OCI-LY7 (cell line): ENCODE measurements around the gene SLC5A4. TPM values are rescaled to one million over a fixed set of nuclear protein-coding genes. Genes with fewer than 3 reads are reported as not detected.
"Not testable (repeated sequence)": the region's sequence is repeated elsewhere in the genome, so short reads cannot be mapped to it uniquely, and the experiment has no call there.

Experiments
- BruUV-seq: library from RNA; stranded (reverse); fragments of 400-500 nt; replicated peaks from 2 replicates; lab custom pipeline; 2021; lab: Mats Ljungman, UMichigan
- CTCF ChIA-PET: fragments of 300-600 bp; sonication (Branson Sonifier 250); formaldehyde crosslinking; loops from one replicate; lab custom pipeline; 2022; ENCODE audit warnings: antibody characterized with exemption; ENCODE audit not compliant: unreplicated experiment; lab: Charles Lee
- POLR2A ChIA-PET: fragments of 300-600 bp; sonication (Branson Sonifier 250); formaldehyde crosslinking; loops from one replicate; lab custom pipeline; 2022; ENCODE audit warnings: antibody characterized with exemption; lab: Charles Lee
- DNase-seq: peaks from one replicate; pipeline ENCODE4 v3.0.0-alpha.2; 2015; ENCODE audit warnings: low spot score
- H2AFZ ChIP-seq: fragments of 200-600 bp; sonication (generic), shearing (Covaris generic); 2 replicates; pipeline ENCODE4 v1.6.1; 2014; ENCODE audit warnings: mild to moderate bottlenecking, antibody characterized with exemption, low read length, moderate library complexity
- H3K27ac ChIP-seq: fragments of 200-600 bp; sonication (generic); 2 replicates; pipeline ENCODE4 v1.5.1; 2014; ENCODE audit warnings: mixed run types, low read depth, mild to moderate bottlenecking, moderate library complexity, low read length, inconsistent platforms; ENCODE audit not compliant: poor library complexity, severe bottlenecking
- H3K36me3 ChIP-seq: fragments of 200-600 bp; sonication (generic); 2 replicates; pipeline ENCODE4 v1.6.1; 2014; ENCODE audit warnings: mild to moderate bottlenecking, antibody characterized with exemption, low read length, moderate library complexity, mixed read lengths; ENCODE audit not compliant: insufficient read depth
- H3K4me1 ChIP-seq: fragments of 200-600 bp; sonication (generic); 2 replicates; pipeline ENCODE4 v1.5.1; 2014; ENCODE audit warnings: mild to moderate bottlenecking, low read length; ENCODE audit not compliant: insufficient read depth, poor library complexity, severe bottlenecking
- H3K4me2 ChIP-seq: fragments of 200-600 bp; sonication (generic); 2 replicates; pipeline ENCODE4 v1.6.1; 2014; ENCODE audit warnings: mild to moderate bottlenecking, low read length
- H3K4me3 ChIP-seq: fragments of 200-600 bp; sonication (generic); 2 replicates; pipeline ENCODE4 v1.5.1; 2014; ENCODE audit warnings: mild to moderate bottlenecking, low read depth, low read length; ENCODE audit not compliant: poor library complexity, severe bottlenecking
- H3K79me2 ChIP-seq: fragments of 200-600 bp; sonication (generic); 2 replicates; pipeline ENCODE4 v1.6.1; 2016; ENCODE audit warnings: low read depth, mild to moderate bottlenecking, low read length, moderate library complexity, mixed read lengths; ENCODE audit not compliant: insufficient read depth
- H3K9me2 ChIP-seq: fragments of 200-600 bp; sonication (generic); 2 replicates; pipeline ENCODE4 v1.6.1; 2016; ENCODE audit warnings: mild to moderate bottlenecking, low read length, mixed read lengths; ENCODE audit not compliant: insufficient read depth
- H3K9me3 ChIP-seq: fragments of 200-600 bp; sonication (generic); 2 replicates; pipeline ENCODE4 v1.6.1; 2014; ENCODE audit warnings: mild to moderate bottlenecking, mixed run types, low read length, mixed read lengths
- H4K20me1 ChIP-seq: fragments of 200-600 bp; sonication (generic); 2 replicates; pipeline ENCODE4 v1.6.1; 2014; ENCODE audit warnings: mild to moderate bottlenecking, antibody characterized with exemption, low read length, moderate library complexity, mixed read lengths; ENCODE audit not compliant: insufficient read depth
- EZH2phosphoT487 ChIP-seq: fragments of 200-600 bp; sonication (generic); IDR thresholded peaks from 2 replicates; pipeline ENCODE4 v1.6.1; 2018; ENCODE audit warnings: low read depth, borderline replicate concordance, mild to moderate bottlenecking, mixed run types, antibody characterized with exemption, low read length, moderate library complexity, mixed read lengths
- intact Hi-C: fragments of 100-400 bp; cut with micrococcal nuclease; formaldehyde crosslinking; loops from one replicate; pipeline ENCODE4 v1.10.0; 2022; ENCODE audit not compliant: unreplicated experiment
- total RNA-seq, 2 experiments: library from RNA; depleted of rRNA in 1 of 2; stranded (reverse); fragments of >200 nt in 1 of 2; shearing (Covaris generic) in 1 of 2; gene quantifications; 2 replicates each; pipeline ENCODE4 v1.2.3, GENCODE V29; 2014 to 2022
- TF ChIP-seq, protein P1 (sequence below): fragments of 200-600 bp; sonication (generic); conservative IDR thresholded peaks from 2 replicates; pipeline ENCODE4 v1.5.1; 2014; ENCODE audit warnings: mild to moderate bottlenecking, antibody characterized with exemption, low read length, moderate library complexity, mixed read lengths

Gene SLC5A4
- total RNA-seq, 2 experiments from 2014 or later = not detected

DNA sequence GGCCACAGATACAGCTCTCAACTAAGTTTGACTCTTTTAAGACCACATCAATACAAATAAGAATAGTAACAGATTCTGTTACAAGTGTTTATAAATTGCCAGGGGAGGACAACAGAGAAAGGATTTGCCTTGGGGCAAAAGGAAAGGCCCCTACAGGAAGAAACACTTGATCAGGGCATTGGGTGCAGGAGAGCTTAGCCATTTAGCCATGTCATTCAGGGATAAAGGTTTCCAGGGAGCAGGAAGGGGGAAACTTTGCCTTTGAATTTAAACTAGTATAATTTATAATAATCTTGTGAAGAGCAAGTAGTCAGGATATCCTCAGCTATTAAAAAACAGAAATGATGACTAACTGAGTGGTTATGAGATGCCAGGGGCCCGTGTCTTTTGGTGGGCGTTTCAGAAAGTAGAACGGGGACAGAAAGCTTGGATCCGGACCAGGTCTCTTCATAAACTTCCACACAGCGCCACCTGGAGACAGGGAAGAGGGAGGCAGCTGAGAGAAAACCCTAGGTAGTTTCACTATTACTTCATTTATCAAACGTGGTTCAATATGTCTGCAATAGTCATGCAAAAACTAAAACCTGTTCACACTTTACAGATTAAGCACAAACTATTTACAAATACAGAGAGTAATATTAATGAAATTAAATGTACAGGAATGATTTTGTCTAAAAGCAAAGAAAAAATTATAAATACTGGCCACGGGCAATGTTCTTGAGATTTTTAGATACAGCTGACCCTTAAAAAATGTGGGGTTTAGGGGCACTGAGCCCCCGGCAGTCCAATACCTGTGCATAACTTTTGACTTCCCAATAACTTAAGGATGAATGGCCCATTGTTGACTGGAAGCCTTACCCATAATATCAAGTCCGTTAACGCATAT, 11.0 kb upstream of the SLC5A4 start:
- no peak for TF ChIP-seq EZH2phosphoT487
- TF ChIP-seq, protein P1, sequence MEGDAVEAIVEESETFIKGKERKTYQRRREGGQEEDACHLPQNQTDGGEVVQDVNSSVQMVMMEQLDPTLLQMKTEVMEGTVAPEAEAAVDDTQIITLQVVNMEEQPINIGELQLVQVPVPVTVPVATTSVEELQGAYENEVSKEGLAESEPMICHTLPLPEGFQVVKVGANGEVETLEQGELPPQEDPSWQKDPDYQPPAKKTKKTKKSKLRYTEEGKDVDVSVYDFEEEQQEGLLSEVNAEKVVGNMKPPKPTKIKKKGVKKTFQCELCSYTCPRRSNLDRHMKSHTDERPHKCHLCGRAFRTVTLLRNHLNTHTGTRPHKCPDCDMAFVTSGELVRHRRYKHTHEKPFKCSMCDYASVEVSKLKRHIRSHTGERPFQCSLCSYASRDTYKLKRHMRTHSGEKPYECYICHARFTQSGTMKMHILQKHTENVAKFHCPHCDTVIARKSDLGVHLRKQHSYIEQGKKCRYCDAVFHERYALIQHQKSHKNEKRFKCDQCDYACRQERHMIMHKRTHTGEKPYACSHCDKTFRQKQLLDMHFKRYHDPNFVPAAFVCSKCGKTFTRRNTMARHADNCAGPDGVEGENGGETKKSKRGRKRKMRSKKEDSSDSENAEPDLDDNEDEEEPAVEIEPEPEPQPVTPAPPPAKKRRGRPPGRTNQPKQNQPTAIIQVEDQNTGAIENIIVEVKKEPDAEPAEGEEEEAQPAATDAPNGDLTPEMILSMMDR = peak; percentile 97
- POLR2A ChIA-PET = interaction anchor here (0.6 to 0.7 kb wide), 2 partner anchors 10 to 282 kb away, joined by 4 to 6 read pairs; no protein-coding TSS in a partner anchor

DNA sequence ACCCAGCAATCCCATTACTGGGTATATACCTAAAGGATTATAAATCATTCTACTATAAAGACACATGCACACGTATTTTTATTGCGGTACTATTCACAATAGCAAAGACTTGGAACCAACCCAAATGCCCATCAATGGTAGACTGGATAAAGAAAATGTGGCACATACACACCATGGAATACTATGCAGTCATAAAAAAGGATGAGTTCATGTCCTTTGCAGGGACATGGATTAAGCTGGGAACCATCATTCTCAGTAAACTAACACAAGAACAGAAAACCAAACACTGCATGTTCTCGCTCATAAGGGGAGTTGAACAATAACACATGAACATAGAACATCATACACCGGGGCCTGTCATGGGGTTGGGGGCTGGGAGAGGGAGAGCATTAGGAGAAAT, 8.5 kb upstream of the SLC5A4 start:
- POLR2A ChIA-PET, H3K4me2 ChIP-seq: not testable (repeated sequence)

More for the DNA sequence above, 11.0 kb upstream of the SLC5A4 start:
- no peaks in the 10 kb centered on the region for H3K9me3 ChIP-seq
- DNase-seq = peak; percentile 60
- intact Hi-C loops = loop anchor here (2.0 kb wide), 1 partner anchor 287 kb away; no protein-coding TSS in a partner anchor
- H3K9me2 ChIP-seq = no peaks in the 10 kb centered on the region
- no peak overlapping the region for H3K4me2 ChIP-seq
- H3K36me3 ChIP-seq = no peaks in the 10 kb centered on the region
- H3K4me1 ChIP-seq = no peaks in the 10 kb centered on the region
- no TSS peak for BruUV-seq
- no peaks in the 10 kb centered on the region for H4K20me1 ChIP-seq
- no peaks in the 10 kb centered on the region for H3K79me2 ChIP-seq
- CTCF ChIA-PET = interaction anchor here (0.9 kb wide), 1 partner anchor 289 kb away, joined by 3 read pairs; no protein-coding TSS in a partner anchor
- H3K27ac ChIP-seq = no peak overlapping the region
- peak overlapping the region; percentile 55; the same call in 1 of the 2 replicates for H2AFZ ChIP-seq
- H3K4me3 ChIP-seq = no peak overlapping the region

DNA sequence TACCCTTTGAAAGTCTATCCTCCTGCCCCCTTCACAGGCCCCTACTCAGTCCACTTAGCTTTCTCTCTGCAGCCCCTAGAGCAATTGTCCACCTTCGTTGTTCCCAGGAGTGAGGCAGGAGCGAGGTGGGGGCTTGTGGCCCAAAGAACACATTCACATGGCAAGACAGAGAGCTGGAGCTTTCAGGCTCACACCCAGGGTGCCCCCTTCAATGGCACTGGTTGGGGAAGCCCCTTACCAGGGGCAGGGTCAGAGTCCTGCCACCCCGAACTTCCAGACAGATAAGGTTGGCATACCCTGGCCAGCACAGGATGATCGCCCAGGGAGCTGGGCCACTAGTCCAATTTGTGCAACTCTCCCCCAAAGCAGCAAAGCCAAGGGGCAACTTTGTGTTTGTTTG, 6.2 kb upstream of the SLC5A4 start:
- ChIA-PET POLR2A (interaction anchor here (0.8 kb wide), 1 partner anchor 13 kb away, joined by 3 read pairs; no protein-coding TSS in a partner anchor), CTCF (no interaction called here)
- no peaks in the 10 kb centered on the region for H3K36me3 ChIP-seq
- intact Hi-C loops = no loop called here
- no peaks in the 10 kb centered on the region for H3K9me2 ChIP-seq
- no peak overlapping the region for H3K4me3 ChIP-seq
- H3K4me1 ChIP-seq = no peaks in the 10 kb centered on the region
- DNase-seq = no peak
- no peaks in the 10 kb centered on the region for H4K20me1 ChIP-seq
- H3K27ac ChIP-seq = no peak overlapping the region
- TF ChIP-seq, protein P1 = no peak
- TF ChIP-seq EZH2phosphoT487 = no peak
- no peak overlapping the region for H2AFZ ChIP-seq
- H3K79me2 ChIP-seq = no peaks in the 10 kb centered on the region
- no TSS peak for BruUV-seq
- no peak overlapping the region for H3K4me2 ChIP-seq
- no peaks in the 10 kb centered on the region for H3K9me3 ChIP-seq

More for the DNA sequence above, 8.5 kb upstream of the SLC5A4 start:
- H3K36me3 ChIP-seq, CTCF ChIA-PET, H3K9me3 ChIP-seq, H3K27ac ChIP-seq, H3K9me2 ChIP-seq, BruUV-seq, H3K4me1 ChIP-seq, intact Hi-C loops, H3K4me3 ChIP-seq, H4K20me1 ChIP-seq, H3K79me2 ChIP-seq, H2AFZ ChIP-seq, DNase-seq: not testable (repeated sequence)
